GM12873 (cell line): ENCODE measurements around the gene PNP.

ENCODE experiments used
- TF ChIP-seq, protein P1 (sequence below): IDR thresholded peaks from 2 replicates; pipeline ENCODE4 v1.5.1; 2012; ENCODE audit warnings: low read depth, mild to moderate bottlenecking, moderate library complexity, low read length, control low read depth; ENCODE audit not compliant: insufficient read depth; ENCODE audit errors: missing control alignments

PNP gene

DNA sequence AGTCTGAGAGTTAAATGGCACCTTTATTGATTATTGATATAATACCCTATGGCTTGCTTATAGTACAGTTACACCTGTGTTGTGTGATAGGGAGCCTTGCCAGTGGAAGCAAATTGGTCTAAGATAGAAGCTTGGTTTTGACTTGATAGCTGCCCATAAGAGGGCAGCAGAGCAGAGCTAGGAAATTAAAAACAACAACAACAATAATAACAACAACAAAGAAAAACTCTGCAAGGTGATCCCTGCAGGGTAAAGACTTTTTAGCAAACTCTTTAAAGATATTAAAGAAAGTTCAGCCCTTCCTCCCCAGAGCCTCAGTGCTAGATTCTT is 18.2 kb downstream of the PNP start:
- TF ChIP-seq, protein P1, sequence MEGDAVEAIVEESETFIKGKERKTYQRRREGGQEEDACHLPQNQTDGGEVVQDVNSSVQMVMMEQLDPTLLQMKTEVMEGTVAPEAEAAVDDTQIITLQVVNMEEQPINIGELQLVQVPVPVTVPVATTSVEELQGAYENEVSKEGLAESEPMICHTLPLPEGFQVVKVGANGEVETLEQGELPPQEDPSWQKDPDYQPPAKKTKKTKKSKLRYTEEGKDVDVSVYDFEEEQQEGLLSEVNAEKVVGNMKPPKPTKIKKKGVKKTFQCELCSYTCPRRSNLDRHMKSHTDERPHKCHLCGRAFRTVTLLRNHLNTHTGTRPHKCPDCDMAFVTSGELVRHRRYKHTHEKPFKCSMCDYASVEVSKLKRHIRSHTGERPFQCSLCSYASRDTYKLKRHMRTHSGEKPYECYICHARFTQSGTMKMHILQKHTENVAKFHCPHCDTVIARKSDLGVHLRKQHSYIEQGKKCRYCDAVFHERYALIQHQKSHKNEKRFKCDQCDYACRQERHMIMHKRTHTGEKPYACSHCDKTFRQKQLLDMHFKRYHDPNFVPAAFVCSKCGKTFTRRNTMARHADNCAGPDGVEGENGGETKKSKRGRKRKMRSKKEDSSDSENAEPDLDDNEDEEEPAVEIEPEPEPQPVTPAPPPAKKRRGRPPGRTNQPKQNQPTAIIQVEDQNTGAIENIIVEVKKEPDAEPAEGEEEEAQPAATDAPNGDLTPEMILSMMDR: peak; percentile 32

DNA sequence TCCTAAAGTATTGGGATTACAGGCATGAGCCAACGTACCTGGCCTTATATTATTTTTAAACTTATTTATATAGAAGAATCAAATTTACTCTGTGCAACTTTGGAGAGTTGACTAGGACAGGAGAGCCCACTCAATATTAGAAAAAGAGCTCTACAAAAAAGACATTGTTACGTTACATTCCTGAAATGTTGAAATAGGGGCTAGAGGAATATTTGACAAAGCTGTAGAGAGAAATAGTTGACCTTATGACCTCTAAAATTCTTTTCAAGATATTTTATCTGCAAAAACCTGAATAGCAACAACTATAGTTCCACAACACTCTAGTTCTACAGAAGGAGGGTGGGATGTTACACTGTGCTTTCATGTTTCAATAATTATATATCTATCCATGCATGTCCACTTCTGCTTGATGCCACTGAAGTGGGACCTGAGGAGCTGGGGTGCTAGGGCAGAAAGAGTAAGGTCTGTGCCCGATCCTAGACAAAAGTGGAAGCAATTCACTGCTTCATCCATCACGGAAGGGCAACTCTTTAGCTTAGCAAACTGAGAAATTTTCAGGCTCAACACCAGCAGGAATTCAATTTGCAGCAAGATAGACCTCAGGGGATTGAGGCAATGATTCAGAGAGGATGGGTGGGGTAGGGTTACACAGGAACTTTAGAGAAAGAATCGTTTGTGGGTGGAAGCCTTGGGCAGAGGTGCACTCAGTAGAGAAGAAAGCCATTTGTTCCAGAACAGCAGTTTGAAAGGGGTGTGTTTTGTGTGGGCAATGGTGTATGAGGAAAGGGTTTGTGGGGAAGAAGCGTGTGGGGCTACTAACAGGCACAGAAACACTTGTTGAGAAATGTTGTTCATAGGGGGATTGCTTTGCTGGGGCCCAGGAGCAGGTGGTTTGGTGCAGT is 20.1 kb downstream of the PNP start:
- TF ChIP-seq, protein P1: no peak

DNA sequence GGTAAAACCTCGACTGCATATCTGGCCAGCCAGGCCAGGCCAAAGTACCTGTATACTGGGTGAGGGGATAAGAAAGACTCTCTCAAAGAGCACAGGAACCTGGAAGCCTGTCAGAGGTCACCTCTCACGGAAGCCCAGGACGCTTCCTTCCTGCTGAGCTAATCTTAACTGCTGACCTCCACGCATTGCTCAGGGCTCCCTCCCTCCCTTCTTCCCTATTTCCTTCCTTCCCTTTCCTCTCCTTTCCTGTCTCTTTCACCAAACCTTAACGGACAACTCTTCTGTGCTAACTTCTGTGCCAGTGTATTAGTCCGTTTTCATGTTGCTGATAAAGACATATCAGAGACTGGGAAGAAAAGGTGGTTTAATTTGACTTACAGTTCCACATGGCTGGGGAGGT is 21.4 kb downstream of the PNP start:
- TF ChIP-seq, protein P1: no peak

DNA sequence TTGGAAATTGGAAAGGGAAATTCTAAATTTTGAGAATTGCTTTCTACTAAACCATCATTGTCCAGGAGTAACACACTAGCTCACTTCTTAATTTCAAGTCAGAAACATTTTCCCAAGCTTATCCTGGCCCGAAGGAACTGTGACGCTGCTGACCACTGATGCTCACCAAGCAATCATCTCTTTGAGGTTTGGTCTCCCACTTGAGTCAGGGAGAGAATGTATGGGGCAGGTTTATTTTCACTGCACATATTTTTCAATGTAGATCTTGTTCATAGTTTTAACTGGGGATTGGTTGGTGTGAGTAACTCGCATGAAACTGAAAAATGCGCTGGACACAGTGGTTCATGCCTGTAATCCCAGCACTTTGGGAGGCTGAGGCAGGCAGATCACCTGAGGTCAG is 23.3 kb downstream of the PNP start:
- TF ChIP-seq, protein P1: no peak

DNA sequence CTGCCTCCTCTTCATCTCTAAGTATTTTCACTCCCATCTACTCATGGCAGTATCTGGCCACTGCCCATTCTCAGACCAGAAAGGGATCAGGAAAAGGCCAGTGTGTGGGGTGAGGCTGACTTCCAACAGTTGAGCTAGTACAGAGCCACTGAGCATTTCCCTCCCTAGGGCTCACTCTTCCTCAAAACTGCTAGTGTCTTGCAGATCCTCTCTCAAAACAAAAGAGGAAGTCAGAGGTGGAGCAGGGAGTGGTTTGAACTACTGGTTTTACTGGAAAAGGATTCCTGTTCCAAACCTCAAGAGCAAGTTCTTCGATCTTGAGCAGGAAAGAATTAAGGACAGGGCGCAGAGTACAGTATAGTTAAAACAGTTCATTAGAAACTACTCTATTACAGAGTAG is 24.4 kb downstream of the PNP start:
- TF ChIP-seq, protein P1: no peak

DNA sequence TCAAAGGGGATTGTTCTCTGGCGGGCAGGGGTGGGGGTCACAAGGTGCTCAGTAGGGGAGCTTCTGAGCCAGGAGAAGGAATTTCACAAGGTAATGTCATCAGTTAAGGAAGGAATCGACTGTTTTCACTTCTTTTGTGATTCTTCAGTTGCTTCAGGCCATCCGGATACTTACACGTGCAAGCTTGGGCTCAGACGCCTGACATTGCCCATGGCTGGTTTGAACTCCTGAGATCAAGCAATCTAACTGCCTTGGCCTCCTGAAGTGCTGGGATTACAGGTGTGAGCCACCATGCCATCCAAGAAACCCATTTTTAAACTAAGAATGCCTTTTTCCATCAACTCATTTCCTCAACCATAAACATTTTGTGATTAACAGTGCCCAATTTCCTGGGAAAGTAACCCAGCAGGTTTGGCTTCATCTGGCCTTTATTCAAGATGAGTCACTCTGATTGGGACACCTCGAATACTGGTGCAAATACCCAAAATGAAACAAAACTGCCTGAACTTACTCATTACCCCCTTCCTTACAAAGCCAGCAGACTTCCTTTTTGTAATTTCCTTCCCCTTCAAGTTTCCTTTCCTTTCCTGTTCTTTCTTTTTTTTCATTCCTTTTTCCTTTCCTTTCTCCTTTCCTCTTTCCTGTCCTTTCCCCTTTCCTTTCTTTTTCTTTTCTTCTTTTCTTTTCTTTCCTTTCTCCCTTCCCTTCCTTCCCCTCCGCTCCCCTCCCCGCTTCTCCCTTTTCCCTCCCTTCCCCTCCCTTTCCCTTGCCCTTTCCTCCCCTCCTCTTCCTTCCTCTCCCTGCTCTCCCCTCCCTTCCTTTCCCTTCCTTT is 25.9 kb downstream of the PNP start:
- TF ChIP-seq, protein P1: no peak

DNA sequence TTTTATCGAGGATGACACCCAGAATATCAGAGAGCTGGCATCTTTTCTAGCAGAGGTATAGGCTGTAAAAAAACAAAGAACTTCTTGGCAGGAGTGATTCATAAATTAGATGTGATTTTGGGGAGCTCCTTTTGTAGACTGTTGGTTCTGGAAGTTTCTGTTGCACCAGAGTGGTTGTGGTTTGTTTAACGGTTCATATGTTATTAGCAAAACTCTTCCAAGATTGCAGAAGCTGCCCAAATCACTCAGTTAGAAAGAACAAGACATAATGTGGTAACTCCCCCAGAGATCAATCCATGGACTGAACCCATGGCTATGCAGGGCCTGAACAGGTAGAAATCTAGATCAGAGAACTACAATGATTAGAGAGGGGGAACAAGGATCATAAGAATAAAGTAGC is 29.4 kb downstream of the PNP start:
- TF ChIP-seq, protein P1: no peak
